Neural progenitor cell (in vitro differentiated cells): ENCODE results near the gene TRIP12.

Experiments used
- CTCF ChIP-seq: fragments of 200-600 bp; sonication (generic); IDR thresholded peaks from 2 replicates; pipeline ENCODE4 v1.5.1; 2017; ENCODE audit warnings: antibody characterized with exemption, mild to moderate bottlenecking
- EZH2 ChIP-seq: fragments of 200-600 bp; sonication (generic); IDR thresholded peaks from 2 replicates; pipeline ENCODE4 v1.6.1; 2017; ENCODE audit warnings: antibody characterized with exemption, mild to moderate bottlenecking, moderate library complexity
- EZH2phosphoT487 ChIP-seq: fragments of 200-600 bp; sonication (generic); IDR thresholded peaks from 2 replicates; pipeline ENCODE4 v1.6.1; 2017; ENCODE audit warnings: antibody characterized with exemption

GRCh38 chr2:229956491-229956890 lies 34.7 kb upstream of the TRIP12 start:
- no peak for TF ChIP-seq CTCF
- no peak for TF ChIP-seq EZH2phosphoT487
- no peak for TF ChIP-seq EZH2
